ENCODE measurements around the gene ZNF625. TPM values are rescaled to one million over a fixed set of nuclear protein-coding genes. Genes with fewer than 3 reads are reported as not detected.
"Not testable (repeated sequence)": the region's sequence is repeated elsewhere in the genome, so short reads cannot be mapped to it uniquely, and the experiment has no call there.

The ZNF625 gene
- total RNA-seq, 1 donor from 2014 or later, result 16.1 TPM

- Histone ChIP-seq H3K36me3 (ENCODE audit: insufficient read depth, low read length) (peaks cover 5% of the 10 kb centered on the region), H4K20me1 (ENCODE audit: insufficient read depth, low read length) (no peaks in the 10 kb centered on the region), H3K9ac (ENCODE audit: low read length) (no peak overlapping the region), H3K27me3 (ENCODE audit: insufficient read depth, low read length) (no peaks in the 10 kb centered on the region), H3K4me3 (ENCODE audit: insufficient read depth, low read depth, low read length) (no peak overlapping the region), H3K79me2 (ENCODE audit: insufficient read depth, low read length) (no peaks in the 10 kb centered on the region), H3K4me1 (ENCODE audit: insufficient read depth, low read length) (no peaks in the 10 kb centered on the region), H3K4me2 (ENCODE audit: low read length) (no peak overlapping the region), H3K9me3 (ENCODE audit: insufficient read depth, low read depth, low read length) (peaks cover 41% of the 10 kb centered on the region), H3K27ac (ENCODE audit: low read depth, low read length) (no peak overlapping the region), H2AFZ (ENCODE audit: low read depth, low read length) (no peak overlapping the region)
- no peak for TF ChIP-seq EZH2 (IDR thresholded peaks at IDR 0.05; ENCODE audit: insufficient read depth, low read length)
- no peak for TF ChIP-seq CTCF (IDR thresholded peaks at IDR 0.05; ENCODE audit: insufficient read depth, low read depth, low read length)
- DNase-seq (ENCODE audit: low read depth) (no peak), FAIRE-seq (no peak)
- Mint-ChIP-seq H3K27ac (ENCODE audit: unreplicated experiment) (no peak overlapping the region), H3K9me3 (ENCODE audit: unreplicated experiment) (peaks cover 37% of the 10 kb centered on the region), H3K4me3 (ENCODE audit: unreplicated experiment) (no peak overlapping the region), H3K4me1 (ENCODE audit: low read depth, unreplicated experiment) (no peaks in the 10 kb centered on the region), H3K36me3 (ENCODE audit: low read depth, unreplicated experiment) (no peaks in the 10 kb centered on the region), H3K27me3 (ENCODE audit: low read depth, unreplicated experiment) (no peaks in the 10 kb centered on the region)
Measured at GRCh38 chr19:12111943-12112637, 44.4 kb downstream of the ZNF625 start.

GRCh38 chr19:12111176-12111575, 45.4 kb downstream of the ZNF625 start:
- Mint-ChIP-seq H3K27ac (ENCODE audit: unreplicated experiment) (no peak overlapping the region), H3K9me3 (ENCODE audit: unreplicated experiment) (peaks cover 32% of the 10 kb centered on the region), H3K4me3 (ENCODE audit: unreplicated experiment) (no peak overlapping the region), H3K27me3 (ENCODE audit: low read depth, unreplicated experiment) (no peaks in the 10 kb centered on the region), H3K4me1 (ENCODE audit: low read depth, unreplicated experiment) (no peaks in the 10 kb centered on the region), H3K36me3 (ENCODE audit: low read depth, unreplicated experiment) (no peaks in the 10 kb centered on the region)
- H3K9ac ChIP-seq (ENCODE audit: low read length), result no peak overlapping the region
- FAIRE-seq (no peak), DNase-seq (ENCODE audit: low read depth) (no peak)
- H3K4me3 ChIP-seq (ENCODE audit: insufficient read depth, low read depth, low read length), result no peak overlapping the region
- TF ChIP-seq EZH2 (IDR thresholded peaks at IDR 0.05; ENCODE audit: insufficient read depth, low read length) (no peak), CTCF (IDR thresholded peaks at IDR 0.05; ENCODE audit: insufficient read depth, low read depth, low read length) (no peak)
- no peaks in the 10 kb centered on the region for H3K79me2 ChIP-seq (ENCODE audit: insufficient read depth, low read length)
- H3K27me3 ChIP-seq (ENCODE audit: insufficient read depth, low read length), result no peaks in the 10 kb centered on the region
- no peaks in the 10 kb centered on the region for H4K20me1 ChIP-seq (ENCODE audit: insufficient read depth, low read length)
- H3K36me3 ChIP-seq (ENCODE audit: insufficient read depth, low read length), result peaks cover 5% of the 10 kb centered on the region
- H3K9me3 ChIP-seq (ENCODE audit: insufficient read depth, low read depth, low read length), result peaks cover 39% of the 10 kb centered on the region
- H3K4me1 ChIP-seq (ENCODE audit: insufficient read depth, low read length), result no peaks in the 10 kb centered on the region
- no peak overlapping the region for H3K4me2 ChIP-seq (ENCODE audit: low read length)
- no peak overlapping the region for H2AFZ ChIP-seq (ENCODE audit: low read depth, low read length)
- H3K27ac ChIP-seq (ENCODE audit: low read depth, low read length), result no peak overlapping the region

- not testable (repeated sequence) for H3K36me3 Mint-ChIP-seq (ENCODE audit: low read depth, unreplicated experiment); H3K27me3 Mint-ChIP-seq (ENCODE audit: low read depth, unreplicated experiment); H3K4me2 ChIP-seq (ENCODE audit: low read length); H3K36me3 ChIP-seq (ENCODE audit: insufficient read depth, low read length); H3K27ac ChIP-seq (ENCODE audit: low read depth, low read length); H3K4me3 Mint-ChIP-seq (ENCODE audit: unreplicated experiment); H3K4me1 Mint-ChIP-seq (ENCODE audit: low read depth, unreplicated experiment); H3K9me3 ChIP-seq (ENCODE audit: insufficient read depth, low read depth, low read length); H3K79me2 ChIP-seq (ENCODE audit: insufficient read depth, low read length); FAIRE-seq; H3K27ac Mint-ChIP-seq (ENCODE audit: unreplicated experiment); H4K20me1 ChIP-seq (ENCODE audit: insufficient read depth, low read length); H2AFZ ChIP-seq (ENCODE audit: low read depth, low read length); H3K4me1 ChIP-seq (ENCODE audit: insufficient read depth, low read length); H3K9ac ChIP-seq (ENCODE audit: low read length); H3K27me3 ChIP-seq (ENCODE audit: insufficient read depth, low read length); DNase-seq (ENCODE audit: low read depth); H3K4me3 ChIP-seq (ENCODE audit: insufficient read depth, low read depth, low read length); H3K9me3 Mint-ChIP-seq (ENCODE audit: unreplicated experiment)
Measured at GRCh38 chr19:12103909-12104308, 52.6 kb downstream of the ZNF625 start.
